HEK293 (cell line): Measurements from ENCODE around the gene MSMP.

Source experiments
- CTCF ChIA-PET: fragments of 350-600 bp; formaldehyde crosslinking; extraction: SDS; loops from one replicate; lab custom pipeline; 2021; ENCODE audit warnings: antibody characterized with exemption; lab: Yijun Ruan, JAX
- POLR2A ChIA-PET: fragments of 300-600 bp; formaldehyde crosslinking; extraction: SDS; loops from one replicate; lab custom pipeline; 2020; ENCODE audit warnings: antibody characterized with exemption, inconsistent platforms; lab: Yijun Ruan, JAX
- H3K27ac ChIP-seq: fragments of 200-500 bp; sonication (Bioruptor generic); 2 replicates; pipeline ENCODE4 v1.5.1; 2014; ENCODE audit warnings: low read depth, low read length, control low read depth, inconsistent platforms; ENCODE audit errors: extremely low read depth
- H3K36me3 ChIP-seq, 2 experiments: fragments of 200-500 bp in 1 of 2; sonication (Bioruptor generic) in 1 of 2; 1 replicate in 1 of 2; 2 replicates in 1 of 2; pipeline ENCODE4 v1.5.1; 2014 to 2017; ENCODE audit warnings: inconsistent platforms in 2 of 2, low read length in 2 of 2; ENCODE audit not compliant: control insufficient read depth in 2 of 2, insufficient read depth in 1 of 2
- H3K4me1 ChIP-seq: fragments of 200-500 bp; sonication (Bioruptor generic); 2 replicates; pipeline ENCODE4 v1.5.1; 2014; ENCODE audit warnings: mild to moderate bottlenecking, low read length, inconsistent platforms; ENCODE audit not compliant: control insufficient read depth, insufficient read depth
- H3K4me3 ChIP-seq: 2 replicates; pipeline ENCODE4 v1.5.1; 2011; ENCODE audit warnings: low read depth, mild to moderate bottlenecking, control low read depth, low read length, moderate library complexity
- H3K9me3 ChIP-seq: fragments of 200-500 bp; sonication (Bioruptor generic); 2 replicates; pipeline ENCODE4 v1.5.1; 2014; ENCODE audit warnings: low read depth, low read length, inconsistent platforms; ENCODE audit not compliant: control insufficient read depth, insufficient read depth
- RBAK ChIP-seq: fragments of 450-650 bp; formaldehyde crosslinking; IDR thresholded peaks from 2 replicates; pipeline ENCODE4 v1.5.1; 2016; ENCODE audit warnings: missing biosample characterization, missing genetic modification characterization
- SETDB1 ChIP-seq: IDR thresholded peaks from one replicate; pipeline ENCODE4 v1.6.1; 2017; ENCODE audit warnings: mild to moderate bottlenecking, low read length, moderate library complexity, mixed read lengths; ENCODE audit not compliant: insufficient read length
- ZEB2 ChIP-seq: fragments of 450-650 bp; formaldehyde crosslinking; IDR thresholded peaks from 2 replicates; pipeline ENCODE4 v1.5.1; 2016; ENCODE audit warnings: missing biosample characterization, missing genetic modification characterization
- ZNF10 ChIP-seq: fragments of 450-650 bp; formaldehyde crosslinking; IDR thresholded peaks from 2 replicates; pipeline ENCODE4 v1.5.1; 2017; ENCODE audit warnings: missing biosample characterization, missing genetic modification characterization
- ZNF202 ChIP-seq: fragments of 450-650 bp; formaldehyde crosslinking; IDR thresholded peaks from 2 replicates; pipeline ENCODE4 v1.5.1; 2016; ENCODE audit warnings: missing biosample characterization, missing genetic modification characterization, borderline replicate concordance
- ZNF274 ChIP-seq, 2 experiments: fragments of 200-500 bp in 1 of 2; fragments of 450-650 bp in 1 of 2; sonication (Bioruptor generic) in 1 of 2; formaldehyde crosslinking in 1 of 2; IDR thresholded peaks; 2 replicates each; pipeline versions ENCODE4 v1.5.1 to v1.6.1; 2014 to 2016; ENCODE audit warnings: borderline replicate concordance in 1 of 2, inconsistent platforms in 1 of 2, low read length in 1 of 2, missing biosample characterization in 1 of 2, missing genetic modification characterization in 1 of 2
- ZNF335 ChIP-seq: fragments of 450-650 bp; formaldehyde crosslinking; conservative IDR thresholded peaks from 2 replicates; pipeline ENCODE4 v1.5.1; 2016; ENCODE audit warnings: missing biosample characterization, missing genetic modification characterization
- ZNF341 ChIP-seq: fragments of 450-650 bp; formaldehyde crosslinking; IDR thresholded peaks from 2 replicates; pipeline ENCODE4; 2016; ENCODE audit warnings: low read depth, missing biosample characterization, missing genetic modification characterization
- ZNF404 ChIP-seq: fragments of 450-650 bp; formaldehyde crosslinking; IDR thresholded peaks from 2 replicates; pipeline ENCODE4 v1.5.1; 2017; ENCODE audit warnings: missing biosample characterization, missing genetic modification characterization
- ZNF416 ChIP-seq: fragments of 450-650 bp; formaldehyde crosslinking; IDR thresholded peaks from 2 replicates; pipeline ENCODE4 v1.5.1; 2016; ENCODE audit warnings: missing biosample characterization, missing genetic modification characterization
- ZNF555 ChIP-seq: fragments of 450-650 bp; formaldehyde crosslinking; conservative IDR thresholded peaks from 2 replicates; pipeline ENCODE4 v1.5.1; 2017; ENCODE audit warnings: missing biosample characterization, mild to moderate bottlenecking, missing genetic modification characterization, inconsistent platforms
- ZNF558 ChIP-seq: fragments of 450-650 bp; formaldehyde crosslinking; IDR thresholded peaks from 2 replicates; pipeline ENCODE4 v1.5.1; 2016; ENCODE audit warnings: missing biosample characterization, missing genetic modification characterization
- ZNF596 ChIP-seq: fragments of 450-650 bp; IDR thresholded peaks from 2 replicates; pipeline ENCODE4 v1.5.0; 2018; ENCODE audit warnings: missing biosample characterization, mild to moderate bottlenecking, missing genetic modification characterization, moderate library complexity
- ZNF654 ChIP-seq: fragments of 450-650 bp; formaldehyde crosslinking; IDR thresholded peaks from 2 replicates; pipeline ENCODE4 v1.5.1; 2016; ENCODE audit warnings: low read depth, missing biosample characterization, missing genetic modification characterization
- ZNF660 ChIP-seq: fragments of 450-650 bp; IDR thresholded peaks from 2 replicates; pipeline ENCODE4 v1.5.1; 2018; ENCODE audit warnings: missing biosample characterization, mild to moderate bottlenecking, missing genetic modification characterization
- ZNF785 ChIP-seq: fragments of 450-650 bp; formaldehyde crosslinking; IDR thresholded peaks from 2 replicates; pipeline ENCODE4 v1.5.1; 2016; ENCODE audit warnings: missing biosample characterization, missing genetic modification characterization
- TF ChIP-seq, protein P1 (sequence below): fragments of 450-650 bp; formaldehyde crosslinking; IDR thresholded peaks from 2 replicates; pipeline ENCODE4 v1.5.1; 2016; ENCODE audit warnings: missing biosample characterization, missing genetic modification characterization
- TF ChIP-seq, protein P2 (sequence below): fragments of 450-650 bp; formaldehyde crosslinking; optimal IDR thresholded peaks from 2 replicates; pipeline ENCODE3; 2016; ENCODE audit warnings: missing biosample characterization, mild to moderate bottlenecking, missing genetic modification characterization
- TF ChIP-seq, protein P3 (sequence below): fragments of 450-650 bp; formaldehyde crosslinking; IDR thresholded peaks from 2 replicates; pipeline ENCODE4 v1.5.1; 2016; ENCODE audit warnings: missing biosample characterization, missing genetic modification characterization

Gene MSMP

DNA sequence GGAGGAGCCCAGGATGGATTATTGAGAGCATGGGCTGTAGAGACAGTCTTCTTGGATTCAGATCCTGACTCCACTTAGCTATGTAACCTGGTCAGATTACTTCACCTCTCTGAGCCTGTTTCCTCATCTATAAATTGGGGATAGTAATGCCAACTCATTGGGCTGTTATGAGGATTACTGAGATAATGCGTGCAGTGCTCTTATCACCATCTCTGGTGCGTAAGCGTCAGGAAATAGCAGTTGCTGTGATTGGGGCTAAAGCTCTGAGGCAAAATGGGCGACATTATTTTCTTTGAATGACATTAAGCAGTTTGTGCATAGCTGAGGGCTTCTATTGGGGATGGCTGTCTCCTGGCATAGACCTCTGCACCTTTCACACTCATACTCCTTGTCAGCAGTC is 995 bp upstream of the MSMP start:
- TF ChIP-seq ZNF416 (no peak), ZNF202 (tag by site-specific recombination) (no peak), RBAK (tag by site-specific recombination) (no peak), ZNF341 (no peak)
- TF ChIP-seq, protein P1, sequence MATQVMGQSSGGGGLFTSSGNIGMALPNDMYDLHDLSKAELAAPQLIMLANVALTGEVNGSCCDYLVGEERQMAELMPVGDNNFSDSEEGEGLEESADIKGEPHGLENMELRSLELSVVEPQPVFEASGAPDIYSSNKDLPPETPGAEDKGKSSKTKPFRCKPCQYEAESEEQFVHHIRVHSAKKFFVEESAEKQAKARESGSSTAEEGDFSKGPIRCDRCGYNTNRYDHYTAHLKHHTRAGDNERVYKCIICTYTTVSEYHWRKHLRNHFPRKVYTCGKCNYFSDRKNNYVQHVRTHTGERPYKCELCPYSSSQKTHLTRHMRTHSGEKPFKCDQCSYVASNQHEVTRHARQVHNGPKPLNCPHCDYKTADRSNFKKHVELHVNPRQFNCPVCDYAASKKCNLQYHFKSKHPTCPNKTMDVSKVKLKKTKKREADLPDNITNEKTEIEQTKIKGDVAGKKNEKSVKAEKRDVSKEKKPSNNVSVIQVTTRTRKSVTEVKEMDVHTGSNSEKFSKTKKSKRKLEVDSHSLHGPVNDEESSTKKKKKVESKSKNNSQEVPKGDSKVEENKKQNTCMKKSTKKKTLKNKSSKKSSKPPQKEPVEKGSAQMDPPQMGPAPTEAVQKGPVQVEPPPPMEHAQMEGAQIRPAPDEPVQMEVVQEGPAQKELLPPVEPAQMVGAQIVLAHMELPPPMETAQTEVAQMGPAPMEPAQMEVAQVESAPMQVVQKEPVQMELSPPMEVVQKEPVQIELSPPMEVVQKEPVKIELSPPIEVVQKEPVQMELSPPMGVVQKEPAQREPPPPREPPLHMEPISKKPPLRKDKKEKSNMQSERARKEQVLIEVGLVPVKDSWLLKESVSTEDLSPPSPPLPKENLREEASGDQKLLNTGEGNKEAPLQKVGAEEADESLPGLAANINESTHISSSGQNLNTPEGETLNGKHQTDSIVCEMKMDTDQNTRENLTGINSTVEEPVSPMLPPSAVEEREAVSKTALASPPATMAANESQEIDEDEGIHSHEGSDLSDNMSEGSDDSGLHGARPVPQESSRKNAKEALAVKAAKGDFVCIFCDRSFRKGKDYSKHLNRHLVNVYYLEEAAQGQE (tag by site-specific recombination) = no peak
- Histone ChIP-seq H3K4me3 (no peak overlapping the region), H3K4me1 (peaks cover 3% of the 10 kb centered on the region), H3K27ac (no peak overlapping the region), H3K9me3 (no peaks in the 10 kb centered on the region), H3K36me3 (peaks cover 5 to 58% of the 10 kb centered on the region in 2 experiments; a peak in 1 of 3 replicates)
- POLR2A ChIA-PET = interaction anchor here (1.7 kb wide), 1 partner anchor 20 kb away, joined by 4 read pairs; no protein-coding TSS in a partner anchor
- CTCF ChIA-PET = interaction anchor here (0.6 to 1.6 kb wide), 4 partner anchors 20 to 141 kb away, joined by 3 to 6 read pairs (median 4); no protein-coding TSS in a partner anchor

GRCh38 chr9:35753466-35753865 is 610 bp downstream of the MSMP start:
- H3K27ac ChIP-seq = no peak overlapping the region
- H3K4me1 ChIP-seq = peaks cover 2% of the 10 kb centered on the region; the same call in 1 of the 2 replicates
- no peak for TF ChIP-seq ZNF335
- no peak for TF ChIP-seq ZNF10
- no peak for TF ChIP-seq SETDB1
- no peak for TF ChIP-seq ZNF555 (tag by site-specific recombination)
- no peak for TF ChIP-seq ZNF404 (tag by site-specific recombination)
- TF ChIP-seq ZNF596 = no peak
- TF ChIP-seq, protein P2, sequence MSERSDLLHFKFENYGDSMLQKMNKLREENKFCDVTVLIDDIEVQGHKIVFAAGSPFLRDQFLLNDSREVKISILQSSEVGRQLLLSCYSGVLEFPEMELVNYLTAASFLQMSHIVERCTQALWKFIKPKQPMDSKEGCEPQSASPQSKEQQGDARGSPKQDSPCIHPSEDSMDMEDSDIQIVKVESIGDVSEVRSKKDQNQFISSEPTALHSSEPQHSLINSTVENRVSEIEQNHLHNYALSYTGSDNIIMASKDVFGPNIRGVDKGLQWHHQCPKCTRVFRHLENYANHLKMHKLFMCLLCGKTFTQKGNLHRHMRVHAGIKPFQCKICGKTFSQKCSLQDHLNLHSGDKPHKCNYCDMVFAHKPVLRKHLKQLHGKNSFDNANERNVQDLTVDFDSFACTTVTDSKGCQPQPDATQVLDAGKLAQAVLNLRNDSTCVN (tag by site-specific recombination) = no peak
- TF ChIP-seq ZNF785 = no peak
- no peak for TF ChIP-seq ZEB2
- TF ChIP-seq ZNF274 (IDR thresholded peaks at IDR 0.05; ENCODE audit: low read length) = no peak
- TF ChIP-seq ZNF274 (tag by site-specific recombination; IDR thresholded peaks at IDR 0.05; ENCODE audit: borderline replicate concordance) = no peak
- TF ChIP-seq ZNF654 (tag by site-specific recombination) = no peak
- TF ChIP-seq, protein P3, sequence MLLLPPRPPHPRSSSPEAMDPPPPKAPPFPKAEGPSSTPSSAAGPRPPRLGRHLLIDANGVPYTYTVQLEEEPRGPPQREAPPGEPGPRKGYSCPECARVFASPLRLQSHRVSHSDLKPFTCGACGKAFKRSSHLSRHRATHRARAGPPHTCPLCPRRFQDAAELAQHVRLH (tag by site-specific recombination) = no peak
- no peak for TF ChIP-seq ZNF558 (tag by site-specific recombination)
- TF ChIP-seq ZNF660 = no peak
- TF ChIP-seq, all 188 proteins: peak for 0
- Histone ChIP-seq H3K4me3 (no peak overlapping the region), H3K9me3 (no peaks in the 10 kb centered on the region), H3K36me3 (peaks cover 5 to 58% of the 10 kb centered on the region in 2 experiments; a peak in 1 of 3 replicates)
- CTCF ChIA-PET = interaction anchor here (0.6 to 1.6 kb wide), 4 partner anchors 12 to 107 kb away, joined by 3 to 4 read pairs (median 3); no protein-coding TSS in a partner anchor
- POLR2A ChIA-PET = no interaction called here
